Spleen (tissue), 7 donors: ENCODE results near the gene ODF4.

Experiments
- POLR2A ChIP-seq, 3 donors: fragments of 450-650 bp; IDR thresholded peaks; one replicate each; pipeline ENCODE4 v1.5.1; 2017; ENCODE audit warnings: antibody characterized with exemption in 3 of 3, mild to moderate bottlenecking in 1 of 3
- POLR2AphosphoS5 ChIP-seq, 3 donors: sonication (generic); formaldehyde crosslinking; IDR thresholded peaks; one replicate each; pipeline ENCODE4 v1.5.1; 2017; ENCODE audit warnings: antibody characterized with exemption in 3 of 3
- TF ChIP-seq, protein P1 (sequence below), 11 experiments: fragments of 200-600 bp in 7 of 11; fragments of 450-650 bp in 4 of 11; sonication (generic) in 4 of 11; IDR thresholded peaks in 8 of 11; conservative IDR thresholded peaks in 3 of 11; 1 replicate in 7 of 11; 2 replicates in 4 of 11; pipeline versions ENCODE4 v1.4.0 to v1.8.0; 2016 to 2021; ENCODE audit warnings: antibody characterized with exemption in 11 of 11, inconsistent platforms in 4 of 11, mild to moderate bottlenecking in 1 of 11
- donor health status: DM: no; HTN: no; CAD: no; lungs with moderate emphysema.
- donor health status: DM: no; HTN: no; CAD: no.
- donor health status: DM: no; HTN: no; CAD: no.

DNA sequence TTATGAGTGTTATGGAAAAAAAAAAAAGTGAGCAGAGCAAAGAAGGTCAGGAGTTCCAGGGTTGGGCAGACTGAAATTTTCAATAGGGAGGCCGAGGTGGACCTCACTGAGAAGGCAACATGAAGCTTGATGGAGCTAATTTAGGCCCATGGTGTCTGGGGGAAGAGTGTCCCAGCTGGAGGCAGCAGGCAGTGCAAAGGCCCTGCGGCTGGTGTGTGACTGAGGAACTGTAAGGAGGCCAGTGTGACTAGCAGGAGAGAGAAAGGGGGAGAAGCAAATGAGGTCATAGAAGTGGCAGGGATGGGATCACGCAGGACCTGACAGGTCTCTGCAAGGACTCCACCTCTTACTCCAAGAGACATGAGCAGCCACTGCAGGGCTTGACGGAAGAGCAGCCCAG, 19.4 kb upstream of the ODF4 start:
- TF ChIP-seq POLR2AphosphoS5 (IDR thresholded peaks at IDR 0.05) (no peak), POLR2A (IDR thresholded peaks at IDR 0.05) (no peak)
- TF ChIP-seq, protein P1, sequence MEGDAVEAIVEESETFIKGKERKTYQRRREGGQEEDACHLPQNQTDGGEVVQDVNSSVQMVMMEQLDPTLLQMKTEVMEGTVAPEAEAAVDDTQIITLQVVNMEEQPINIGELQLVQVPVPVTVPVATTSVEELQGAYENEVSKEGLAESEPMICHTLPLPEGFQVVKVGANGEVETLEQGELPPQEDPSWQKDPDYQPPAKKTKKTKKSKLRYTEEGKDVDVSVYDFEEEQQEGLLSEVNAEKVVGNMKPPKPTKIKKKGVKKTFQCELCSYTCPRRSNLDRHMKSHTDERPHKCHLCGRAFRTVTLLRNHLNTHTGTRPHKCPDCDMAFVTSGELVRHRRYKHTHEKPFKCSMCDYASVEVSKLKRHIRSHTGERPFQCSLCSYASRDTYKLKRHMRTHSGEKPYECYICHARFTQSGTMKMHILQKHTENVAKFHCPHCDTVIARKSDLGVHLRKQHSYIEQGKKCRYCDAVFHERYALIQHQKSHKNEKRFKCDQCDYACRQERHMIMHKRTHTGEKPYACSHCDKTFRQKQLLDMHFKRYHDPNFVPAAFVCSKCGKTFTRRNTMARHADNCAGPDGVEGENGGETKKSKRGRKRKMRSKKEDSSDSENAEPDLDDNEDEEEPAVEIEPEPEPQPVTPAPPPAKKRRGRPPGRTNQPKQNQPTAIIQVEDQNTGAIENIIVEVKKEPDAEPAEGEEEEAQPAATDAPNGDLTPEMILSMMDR (IDR thresholded peaks at IDR 0.05 in 8 of 11, conservative IDR thresholded peaks at IDR 0.05 in 3 of 11) = no peak
